HepG2 (cell line): ENCODE measurements around the gene YBX2. TPM values are rescaled to one million over a fixed set of nuclear protein-coding genes. Genes with fewer than 3 reads are reported as not detected.

Source experiments
- CEBPG ChIP-seq: IDR thresholded peaks from 2 replicates; pipeline ENCODE4 v1.6.1; 2016
- DNMT1 ChIP-seq: sonication (generic); formaldehyde crosslinking; IDR thresholded peaks from 2 replicates; pipeline ENCODE4 v1.5.1; 2020; ENCODE audit warnings: mild to moderate bottlenecking, missing genetic modification reagents
- FOXA3 ChIP-seq: IDR thresholded peaks from 2 replicates; pipeline ENCODE4 v1.6.1; 2016; ENCODE audit warnings: missing genetic modification reagents, missing compliant biosample characterization
- HDAC2 ChIP-seq: sonication (generic); formaldehyde crosslinking; IDR thresholded peaks from 2 replicates; pipeline ENCODE4 v1.4.0; 2020; ENCODE audit warnings: missing genetic modification reagents
- KDM1A ChIP-seq: IDR thresholded peaks from 2 replicates; pipeline ENCODE4 v1.6.1; 2016; ENCODE audit warnings: missing compliant biosample characterization
- MBNL3 ChIP-seq: fragments of 250-450 bp; sonication (Bioruptor Pico); conservative IDR thresholded peaks from 2 replicates; pipeline ENCODE4 v1.8.0; 2022; ENCODE audit warnings: mild to moderate bottlenecking, inconsistent platforms
- MEIS1 ChIP-seq: sonication (generic); formaldehyde crosslinking; IDR thresholded peaks from 2 replicates; pipeline ENCODE4 v1.9.0; 2021; ENCODE audit warnings: mild to moderate bottlenecking, missing genetic modification reagents, moderate library complexity, borderline replicate concordance
- NR1H2 ChIP-seq: sonication (generic); formaldehyde crosslinking; IDR thresholded peaks from 2 replicates; pipeline ENCODE4 v1.8.1; 2022; ENCODE audit warnings: low read depth, missing genetic modification reagents, borderline replicate concordance
- ONECUT2 ChIP-seq: sonication (generic); formaldehyde crosslinking; IDR thresholded peaks from 2 replicates; pipeline ENCODE4 v1.4.0; 2020; ENCODE audit warnings: missing genetic modification reagents
- PATZ1 ChIP-seq: sonication (generic); formaldehyde crosslinking; IDR thresholded peaks from 2 replicates; pipeline ENCODE4 v1.4.0; 2020; ENCODE audit warnings: missing genetic modification reagents
- ZFP36L2 ChIP-seq: sonication (generic); formaldehyde crosslinking; IDR thresholded peaks from 2 replicates; pipeline ENCODE4 v1.4.0; 2020; ENCODE audit warnings: missing genetic modification reagents
- ZNF251 ChIP-seq: sonication (generic); formaldehyde crosslinking; IDR thresholded peaks from 2 replicates; pipeline ENCODE4 v1.9.0; 2021; ENCODE audit warnings: mild to moderate bottlenecking, missing genetic modification reagents
- ZNF263 ChIP-seq: sonication (generic); formaldehyde crosslinking; IDR thresholded peaks from 2 replicates; pipeline ENCODE4 v1.4.0; 2020; ENCODE audit warnings: missing genetic modification reagents
- ZNF543 ChIP-seq: sonication (generic); formaldehyde crosslinking; IDR thresholded peaks from 2 replicates; pipeline ENCODE4 v1.4.0; 2020; ENCODE audit warnings: mild to moderate bottlenecking, missing genetic modification reagents
- ZNF557 ChIP-seq: sonication (generic); formaldehyde crosslinking; IDR thresholded peaks from 2 replicates; pipeline ENCODE4 v1.4.0; 2020; ENCODE audit warnings: missing genetic modification reagents
- ZNF567 ChIP-seq: sonication (generic); formaldehyde crosslinking; IDR thresholded peaks from 2 replicates; pipeline ENCODE4 v1.8.1; 2023; ENCODE audit warnings: mild to moderate bottlenecking, missing genetic modification reagents, borderline replicate concordance
- ZNF616 ChIP-seq: sonication (generic); formaldehyde crosslinking; IDR thresholded peaks from 2 replicates; pipeline ENCODE4 v1.5.0; 2020; ENCODE audit warnings: low read depth, mild to moderate bottlenecking, missing genetic modification reagents
- ZNF639 ChIP-seq: conservative IDR thresholded peaks from 2 replicates; pipeline ENCODE4 v1.6.1; 2018; ENCODE audit warnings: missing genetic modification reagents
- ZNF672 ChIP-seq: sonication (generic); formaldehyde crosslinking; IDR thresholded peaks from 2 replicates; pipeline ENCODE4 v1.8.1; 2022; ENCODE audit warnings: missing genetic modification reagents
- polyA plus RNA-seq, 8 experiments: library from polyadenylated mRNA; depleted of rRNA in 3 of 8; stranded (reverse) in 7 of 8; unstranded in 1 of 8; fragments of >200 nt; fragmentation: Illumina TruSeq in 4 of 8; extraction: Trizol in 4 of 8; gene quantifications; 2 replicates each; pipeline versions ENCODE4 v1.2.1 to v1.2.3, GENCODE V29; 2011 to 2016; ENCODE audit warnings: low read depth in 4 of 8, missing spikeins in 1 of 8, mixed read lengths in 1 of 8; ENCODE audit not compliant: insufficient read depth in 1 of 8
- total RNA-seq, 5 experiments: library from RNA; depleted of rRNA; stranded (reverse); fragments of >200 nt; fragmentation: Illumina TruSeq; extraction: Trizol; gene quantifications; 2 replicates each; pipeline ENCODE4 v1.2.3, GENCODE V29; 2016; ENCODE audit warnings: low read depth in 1 of 5
- TF ChIP-seq, protein P1 (sequence below): sonication (generic); formaldehyde crosslinking; IDR thresholded peaks from 2 replicates; pipeline ENCODE4 v1.4.0; 2020; ENCODE audit warnings: missing genetic modification reagents
- TF ChIP-seq, protein P2 (sequence below): sonication (generic); formaldehyde crosslinking; IDR thresholded peaks from 2 replicates; pipeline ENCODE4 v1.5.0; 2020; ENCODE audit warnings: missing genetic modification reagents

Gene YBX2
- total and polyA plus RNA-seq, 2 of the 13 experiments (the other 11 are each of a cell fraction or from before 2014, with no cell fraction given) = 0.12 to 0.22 TPM

DNA sequence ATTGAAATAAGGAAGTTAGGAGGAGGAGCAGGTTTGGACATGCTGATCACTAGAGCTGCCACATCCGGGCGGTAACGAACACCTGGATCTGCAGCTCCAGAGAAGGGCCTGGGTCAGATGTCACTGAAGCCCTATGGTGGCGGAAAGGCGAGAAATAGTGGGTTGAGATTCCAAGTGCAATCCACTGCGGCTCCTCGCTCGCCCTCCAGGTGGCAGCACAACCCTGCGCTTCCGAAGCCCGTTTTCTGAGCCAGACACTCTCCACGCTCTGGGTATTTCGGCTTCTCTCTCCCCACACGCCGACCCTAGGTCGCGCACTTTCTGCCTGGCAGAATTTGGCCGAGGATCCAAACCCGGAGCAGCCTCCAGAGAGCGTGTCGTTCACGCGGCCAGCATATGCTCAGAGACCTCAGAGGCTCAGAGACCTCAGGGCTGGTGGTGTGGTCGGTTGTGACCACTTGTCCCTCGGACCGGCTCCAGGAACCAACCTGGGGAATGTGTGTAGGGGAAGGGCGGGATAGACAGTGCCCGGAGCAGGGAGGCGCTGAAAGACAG, 13.8 kb downstream of the YBX2 start (continued):
- 0 out of 2 replicates have a peak, but pooled peaks have one; percentile 20 for TF ChIP-seq PATZ1 (CRISPR knock-in tag)
- TF ChIP-seq ONECUT2 = no peak
- no peak for TF ChIP-seq ZNF567 (CRISPR knock-in tag)
- TF ChIP-seq ZNF672 (CRISPR knock-in tag) = no peak; the same call in 1 of the 2 replicates
- TF ChIP-seq DNMT1 (CRISPR knock-in tag) = no peak
- no peak for TF ChIP-seq NR1H2
- TF ChIP-seq, protein P1, sequence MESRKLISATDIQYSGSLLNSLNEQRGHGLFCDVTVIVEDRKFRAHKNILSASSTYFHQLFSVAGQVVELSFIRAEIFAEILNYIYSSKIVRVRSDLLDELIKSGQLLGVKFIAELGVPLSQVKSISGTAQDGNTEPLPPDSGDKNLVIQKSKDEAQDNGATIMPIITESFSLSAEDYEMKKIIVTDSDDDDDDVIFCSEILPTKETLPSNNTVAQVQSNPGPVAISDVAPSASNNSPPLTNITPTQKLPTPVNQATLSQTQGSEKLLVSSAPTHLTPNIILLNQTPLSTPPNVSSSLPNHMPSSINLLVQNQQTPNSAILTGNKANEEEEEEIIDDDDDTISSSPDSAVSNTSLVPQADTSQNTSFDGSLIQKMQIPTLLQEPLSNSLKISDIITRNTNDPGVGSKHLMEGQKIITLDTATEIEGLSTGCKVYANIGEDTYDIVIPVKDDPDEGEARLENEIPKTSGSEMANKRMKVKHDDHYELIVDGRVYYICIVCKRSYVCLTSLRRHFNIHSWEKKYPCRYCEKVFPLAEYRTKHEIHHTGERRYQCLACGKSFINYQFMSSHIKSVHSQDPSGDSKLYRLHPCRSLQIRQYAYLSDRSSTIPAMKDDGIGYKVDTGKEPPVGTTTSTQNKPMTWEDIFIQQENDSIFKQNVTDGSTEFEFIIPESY (CRISPR knock-in tag) = peak; percentile 83
- TF ChIP-seq, protein P2, sequence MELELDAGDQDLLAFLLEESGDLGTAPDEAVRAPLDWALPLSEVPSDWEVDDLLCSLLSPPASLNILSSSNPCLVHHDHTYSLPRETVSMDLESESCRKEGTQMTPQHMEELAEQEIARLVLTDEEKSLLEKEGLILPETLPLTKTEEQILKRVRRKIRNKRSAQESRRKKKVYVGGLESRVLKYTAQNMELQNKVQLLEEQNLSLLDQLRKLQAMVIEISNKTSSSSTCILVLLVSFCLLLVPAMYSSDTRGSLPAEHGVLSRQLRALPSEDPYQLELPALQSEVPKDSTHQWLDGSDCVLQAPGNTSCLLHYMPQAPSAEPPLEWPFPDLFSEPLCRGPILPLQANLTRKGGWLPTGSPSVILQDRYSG (CRISPR knock-in tag) = no peak
- TF ChIP-seq ZNF251 = no peak
- no peak for TF ChIP-seq CEBPG
- TF ChIP-seq MEIS1 = 0 out of 2 replicates have a peak, but pooled peaks have one; percentile 27
- TF ChIP-seq ZNF557 (CRISPR knock-in tag) = no peak
- TF ChIP-seq FOXA3 (CRISPR knock-in tag) = peak; percentile 37; the same call in 1 of the 2 replicates
- TF ChIP-seq ZNF616 = no peak
- TF ChIP-seq ZNF263 (CRISPR knock-in tag) = peak; percentile 27; the same call in 1 of the 2 replicates
- 0 out of 2 replicates have a peak, but pooled peaks have one; percentile 27 for TF ChIP-seq ZNF639 (CRISPR knock-in tag)
- 0 out of 2 replicates have a peak, but pooled peaks have one; percentile 61 for TF ChIP-seq ZNF543 (CRISPR knock-in tag)
- TF ChIP-seq ZFP36L2 = no peak
- TF ChIP-seq HDAC2 (CRISPR knock-in tag) = peak; percentile 57; the same call in 1 of the 2 replicates
- no peak for TF ChIP-seq MBNL3 (CRISPR knock-in tag)
- no peak for TF ChIP-seq KDM1A
